ENCODE results near the gene QDPR.

DNA sequence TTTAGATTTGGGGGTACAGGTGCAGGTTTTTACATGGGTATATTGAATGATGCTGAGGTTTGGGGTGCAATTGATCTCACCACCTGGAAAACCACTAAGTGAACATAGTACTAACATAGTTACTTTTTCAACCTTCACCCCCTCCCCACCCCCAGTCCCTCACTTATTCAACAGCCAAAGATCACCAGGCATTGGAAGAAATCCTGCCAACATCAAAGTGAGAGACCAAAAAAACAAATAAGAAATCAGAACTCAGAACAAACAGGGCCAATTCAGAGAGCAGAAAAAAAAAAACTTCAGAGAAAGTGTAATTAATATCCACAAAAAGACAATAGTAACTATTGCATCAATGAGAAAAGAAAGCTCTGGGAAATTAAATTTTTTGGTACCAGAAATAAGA is 44.6 kb upstream of the QDPR start:
- no peak for TF ChIP-seq ZNF644 (tag; IDR thresholded peaks at IDR 0.05; ENCODE audit: low read depth)
- no peak for TF ChIP-seq ARNT (IDR thresholded peaks at IDR 0.05)
- no peak for TF ChIP-seq ZNF717 (CRISPR knock-in tag; IDR thresholded peaks at IDR 0.05)
- TF ChIP-seq CBX5 (IDR thresholded peaks at IDR 0.05; ENCODE audit: borderline replicate concordance, low read depth), result no peak
- no peak for TF ChIP-seq RBFOX2 (IDR thresholded peaks at IDR 0.05; ENCODE audit: low read depth, low read length)
- TF ChIP-seq ARHGAP35 (IDR thresholded peaks at IDR 0.05; ENCODE audit: partially characterized antibody), result no peak
- TF ChIP-seq FOS (IDR thresholded peaks at IDR 0.05; ENCODE audit: extremely low read depth, insufficient read length), result no peak
- TF ChIP-seq, protein P1, sequence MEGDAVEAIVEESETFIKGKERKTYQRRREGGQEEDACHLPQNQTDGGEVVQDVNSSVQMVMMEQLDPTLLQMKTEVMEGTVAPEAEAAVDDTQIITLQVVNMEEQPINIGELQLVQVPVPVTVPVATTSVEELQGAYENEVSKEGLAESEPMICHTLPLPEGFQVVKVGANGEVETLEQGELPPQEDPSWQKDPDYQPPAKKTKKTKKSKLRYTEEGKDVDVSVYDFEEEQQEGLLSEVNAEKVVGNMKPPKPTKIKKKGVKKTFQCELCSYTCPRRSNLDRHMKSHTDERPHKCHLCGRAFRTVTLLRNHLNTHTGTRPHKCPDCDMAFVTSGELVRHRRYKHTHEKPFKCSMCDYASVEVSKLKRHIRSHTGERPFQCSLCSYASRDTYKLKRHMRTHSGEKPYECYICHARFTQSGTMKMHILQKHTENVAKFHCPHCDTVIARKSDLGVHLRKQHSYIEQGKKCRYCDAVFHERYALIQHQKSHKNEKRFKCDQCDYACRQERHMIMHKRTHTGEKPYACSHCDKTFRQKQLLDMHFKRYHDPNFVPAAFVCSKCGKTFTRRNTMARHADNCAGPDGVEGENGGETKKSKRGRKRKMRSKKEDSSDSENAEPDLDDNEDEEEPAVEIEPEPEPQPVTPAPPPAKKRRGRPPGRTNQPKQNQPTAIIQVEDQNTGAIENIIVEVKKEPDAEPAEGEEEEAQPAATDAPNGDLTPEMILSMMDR (IDR thresholded peaks at IDR 0.05 in 2 of 3, conservative IDR thresholded peaks at IDR 0.05 in 1 of 3; ENCODE audit: insufficient read depth in 2 of 3, low read depth in 1 of 3, low read length in 3 of 3), result no peak
- TF ChIP-seq POLR2A (conservative IDR thresholded peaks at IDR 0.05), result no peak
- no peak for TF ChIP-seq GABPA (tag; conservative IDR thresholded peaks at IDR 0.05; ENCODE audit: low read depth)

Measured in K562 (cell line).